IMR-90 (cell line): ENCODE data around the gene TFB2M.

Experiments
- BHLHE40 ChIP-seq: fragments of 150-350 bp; IDR thresholded peaks from 2 replicates; pipeline ENCODE4 v1.6.1; 2016; ENCODE audit warnings: mild to moderate bottlenecking, low read depth, low read length
- CEBPB ChIP-seq: IDR thresholded peaks from 2 replicates; pipeline ENCODE4 v1.6.1; 2012; ENCODE audit warnings: low read depth, low read length, improper control_type of control experiment
- FOS ChIP-seq: fragments of 150-350 bp; IDR thresholded peaks from 2 replicates; pipeline ENCODE4 v1.6.1; 2016; ENCODE audit warnings: low read depth, low read length
- MAFK ChIP-seq: IDR thresholded peaks from 2 replicates; pipeline ENCODE4 v1.6.1; 2012; ENCODE audit warnings: low read depth, low read length, improper control_type of control experiment
- MXI1 ChIP-seq: IDR thresholded peaks from 2 replicates; pipeline ENCODE4 v1.6.1; 2012; ENCODE audit warnings: low read depth, mild to moderate bottlenecking, low read length, moderate library complexity, borderline replicate concordance
- POLR2A ChIP-seq: IDR thresholded peaks from 2 replicates; pipeline ENCODE4 v1.6.1; 2012; ENCODE audit warnings: mild to moderate bottlenecking, low read depth, low read length
- RCOR1 ChIP-seq: IDR thresholded peaks from 2 replicates; pipeline ENCODE4 v1.6.1; 2012; ENCODE audit warnings: mild to moderate bottlenecking, low read length, improper control_type of control experiment; ENCODE audit not compliant: insufficient replicate concordance
- RFX5 ChIP-seq: IDR thresholded peaks from 2 replicates; pipeline ENCODE4 v1.8.0; 2012; ENCODE audit warnings: low read depth, mild to moderate bottlenecking, low read length, moderate library complexity
- TF ChIP-seq, protein P1 (sequence below): conservative IDR thresholded peaks from 2 replicates; pipeline ENCODE4 v1.5.1; 2012; ENCODE audit warnings: mild to moderate bottlenecking, low read depth, low read length, improper control_type of control experiment
- TF ChIP-seq, protein P2 (sequence below): fragments of 150-350 bp; IDR thresholded peaks from 2 replicates; pipeline ENCODE4 v1.6.1; 2017; ENCODE audit warnings: mild to moderate bottlenecking, antibody characterized with exemption, low read length, low read depth

GRCh38 chr1:246537441-246537840 lies 28.6 kb downstream of the TFB2M start:
- TF ChIP-seq, protein P1, sequence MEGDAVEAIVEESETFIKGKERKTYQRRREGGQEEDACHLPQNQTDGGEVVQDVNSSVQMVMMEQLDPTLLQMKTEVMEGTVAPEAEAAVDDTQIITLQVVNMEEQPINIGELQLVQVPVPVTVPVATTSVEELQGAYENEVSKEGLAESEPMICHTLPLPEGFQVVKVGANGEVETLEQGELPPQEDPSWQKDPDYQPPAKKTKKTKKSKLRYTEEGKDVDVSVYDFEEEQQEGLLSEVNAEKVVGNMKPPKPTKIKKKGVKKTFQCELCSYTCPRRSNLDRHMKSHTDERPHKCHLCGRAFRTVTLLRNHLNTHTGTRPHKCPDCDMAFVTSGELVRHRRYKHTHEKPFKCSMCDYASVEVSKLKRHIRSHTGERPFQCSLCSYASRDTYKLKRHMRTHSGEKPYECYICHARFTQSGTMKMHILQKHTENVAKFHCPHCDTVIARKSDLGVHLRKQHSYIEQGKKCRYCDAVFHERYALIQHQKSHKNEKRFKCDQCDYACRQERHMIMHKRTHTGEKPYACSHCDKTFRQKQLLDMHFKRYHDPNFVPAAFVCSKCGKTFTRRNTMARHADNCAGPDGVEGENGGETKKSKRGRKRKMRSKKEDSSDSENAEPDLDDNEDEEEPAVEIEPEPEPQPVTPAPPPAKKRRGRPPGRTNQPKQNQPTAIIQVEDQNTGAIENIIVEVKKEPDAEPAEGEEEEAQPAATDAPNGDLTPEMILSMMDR = no peak
- no peak for TF ChIP-seq POLR2A
- TF ChIP-seq RCOR1 = no peak
- TF ChIP-seq, protein P2, sequence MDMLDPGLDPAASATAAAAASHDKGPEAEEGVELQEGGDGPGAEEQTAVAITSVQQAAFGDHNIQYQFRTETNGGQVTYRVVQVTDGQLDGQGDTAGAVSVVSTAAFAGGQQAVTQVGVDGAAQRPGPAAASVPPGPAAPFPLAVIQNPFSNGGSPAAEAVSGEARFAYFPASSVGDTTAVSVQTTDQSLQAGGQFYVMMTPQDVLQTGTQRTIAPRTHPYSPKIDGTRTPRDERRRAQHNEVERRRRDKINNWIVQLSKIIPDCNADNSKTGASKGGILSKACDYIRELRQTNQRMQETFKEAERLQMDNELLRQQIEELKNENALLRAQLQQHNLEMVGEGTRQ = no peak
- no peak for TF ChIP-seq CEBPB
- no peak for TF ChIP-seq BHLHE40
- no peak for TF ChIP-seq RFX5
- TF ChIP-seq MAFK = no peak
- no peak for TF ChIP-seq MXI1
- TF ChIP-seq FOS = no peak
